Activated T-cell treated with anti-CD3 and anti-CD28 coated beads, Interleukin-2, amount 50 U/mL, for 4 hours (primary cell): ENCODE measurements around the gene SPATS2. TPM values are rescaled to one million over a fixed set of nuclear protein-coding genes. Genes with fewer than 3 reads are reported as not detected.
"Not testable (repeated sequence)": the region's sequence is repeated elsewhere in the genome, so short reads cannot be mapped to it uniquely, and the experiment has no call there.

Experiments
- ATAC-seq, 2 donors: fragments of 200-7000 bp; cut with Tn5 transposase; one replicate each; pipeline ENCODE4 v1.10.0; 2021
- DNase-seq: peaks from one replicate; pipeline ENCODE4 v3.0.0-alpha.2; 2020
- H3K27me3 Mint-ChIP-seq: one replicate; pipeline ENCODE4 v1.8.0; 2021; ENCODE audit warnings: low read depth, mixed read lengths
- H3K36me3 Mint-ChIP-seq: one replicate; pipeline ENCODE4 v1.8.0; 2022; ENCODE audit warnings: mixed read lengths; ENCODE audit not compliant: insufficient read depth
- H3K4me1 Mint-ChIP-seq: one replicate; pipeline ENCODE4 v1.8.0; 2021; ENCODE audit warnings: low read depth, mixed read lengths
- H3K4me3 Mint-ChIP-seq: one replicate; pipeline ENCODE4 v1.8.0; 2021; ENCODE audit warnings: mild to moderate bottlenecking, moderate library complexity, mixed read lengths
- H3K9me3 Mint-ChIP-seq: one replicate; pipeline ENCODE4 v1.8.0; 2021; ENCODE audit warnings: mixed read lengths
- total RNA-seq, 3 donors: library from RNA; stranded (reverse); gene quantifications; one replicate each; pipeline ENCODE4 v1.2.1, GENCODE V29; 2021

SPATS2 gene
- total RNA-seq, 3 donors from 2014 or later = 6.9 to 7.2 (median 7.0) TPM

GRCh38 chr12:49505672-49506071 is 138.4 kb downstream of the SPATS2 start:
- no peaks in the 10 kb centered on the region for H3K27me3 Mint-ChIP-seq
- no peaks in the 10 kb centered on the region for H3K9me3 Mint-ChIP-seq
- DNase-seq (no peak), ATAC-seq (no peak)
- peaks cover 6% of the 10 kb centered on the region for H3K4me1 Mint-ChIP-seq
- peaks cover 3% of the 10 kb centered on the region for H3K36me3 Mint-ChIP-seq
- H3K4me3 Mint-ChIP-seq = no peak overlapping the region

GRCh38 chr12:49507139-49507538 is 139.9 kb downstream of the SPATS2 start:
- Mint-ChIP-seq H3K27me3 (no peaks in the 10 kb centered on the region), H3K4me3 (no peak overlapping the region), H3K36me3 (peaks cover 3% of the 10 kb centered on the region), H3K9me3 (no peaks in the 10 kb centered on the region), H3K4me1 (peaks cover 3% of the 10 kb centered on the region)
- no peak for ATAC-seq
- no peak for DNase-seq

- not testable (repeated sequence) for H3K4me3 Mint-ChIP-seq, H3K4me1 Mint-ChIP-seq, ATAC-seq, H3K36me3 Mint-ChIP-seq, H3K27me3 Mint-ChIP-seq, DNase-seq, H3K9me3 Mint-ChIP-seq
Measured at GRCh38 chr12:49509681-49510080, 142.4 kb downstream of the SPATS2 start.

- H3K4me3 Mint-ChIP-seq = no peak overlapping the region
- H3K4me1 Mint-ChIP-seq = no peaks in the 10 kb centered on the region
- no peak for ATAC-seq
- no peaks in the 10 kb centered on the region for H3K36me3 Mint-ChIP-seq
- DNase-seq = no peak
- no peaks in the 10 kb centered on the region for H3K9me3 Mint-ChIP-seq
- no peaks in the 10 kb centered on the region for H3K27me3 Mint-ChIP-seq
Measured at GRCh38 chr12:49511410-49511809, 144.1 kb downstream of the SPATS2 start.

- no peak for DNase-seq
- Mint-ChIP-seq H3K36me3 (no peaks in the 10 kb centered on the region), H3K9me3 (no peaks in the 10 kb centered on the region), H3K4me3 (no peak overlapping the region), H3K4me1 (no peaks in the 10 kb centered on the region), H3K27me3 (no peaks in the 10 kb centered on the region)
- ATAC-seq = no peak
Measured at GRCh38 chr12:49512546-49512945, 145.3 kb downstream of the SPATS2 start.

GRCh38 chr12:49515266-49515665 is 148.0 kb downstream of the SPATS2 start:
- no peak for DNase-seq
- Mint-ChIP-seq H3K4me1 (peaks cover 3% of the 10 kb centered on the region), H3K36me3 (peaks cover 3% of the 10 kb centered on the region), H3K4me3 (no peak overlapping the region), H3K9me3 (no peaks in the 10 kb centered on the region), H3K27me3 (no peaks in the 10 kb centered on the region)
- ATAC-seq = no peak

- no peak for DNase-seq
- H3K27me3 Mint-ChIP-seq = no peaks in the 10 kb centered on the region
- no peaks in the 10 kb centered on the region for H3K9me3 Mint-ChIP-seq
- no peak for ATAC-seq
- H3K4me3 Mint-ChIP-seq = no peak overlapping the region
- peaks cover 6% of the 10 kb centered on the region for H3K36me3 Mint-ChIP-seq
- H3K4me1 Mint-ChIP-seq = peaks cover 3% of the 10 kb centered on the region
Measured at GRCh38 chr12:49518914-49519573, 151.8 kb downstream of the SPATS2 start.

- DNase-seq = no peak
- H3K4me3 Mint-ChIP-seq = no peak overlapping the region
- H3K9me3 Mint-ChIP-seq = no peaks in the 10 kb centered on the region
- H3K27me3 Mint-ChIP-seq = no peaks in the 10 kb centered on the region
- ATAC-seq = no peak
- H3K36me3 Mint-ChIP-seq = peaks cover 6% of the 10 kb centered on the region
- peaks cover 3% of the 10 kb centered on the region for H3K4me1 Mint-ChIP-seq
Measured at GRCh38 chr12:49519574-49519936, 152.3 kb downstream of the SPATS2 start.

- ATAC-seq = no peak
- H3K4me3 Mint-ChIP-seq = no peak overlapping the region
Measured at GRCh38 chr12:49521389-49521788, 154.1 kb downstream of the SPATS2 start.

GRCh38 chr12:49524660-49525324 is 157.5 kb downstream of the SPATS2 start:
- no peaks in the 10 kb centered on the region for H3K27me3 Mint-ChIP-seq

More at GRCh38 chr12:49521389-49521788, 154.1 kb downstream of the SPATS2 start:
- Mint-ChIP-seq H3K36me3 (peaks cover 16% of the 10 kb centered on the region), H3K9me3 (no peaks in the 10 kb centered on the region), H3K27me3 (no peaks in the 10 kb centered on the region), H3K4me1 (peaks cover 3% of the 10 kb centered on the region)
- no peak for DNase-seq

GRCh38 chr12:49525942-49526341 is 158.7 kb downstream of the SPATS2 start:
- Mint-ChIP-seq H3K9me3 (no peaks in the 10 kb centered on the region), H3K36me3 (peaks cover 13% of the 10 kb centered on the region), H3K4me1 (no peaks in the 10 kb centered on the region), H3K27me3 (no peaks in the 10 kb centered on the region), H3K4me3 (no peak overlapping the region)
- DNase-seq (no peak), ATAC-seq (no peak)

More at GRCh38 chr12:49524660-49525324, 157.5 kb downstream of the SPATS2 start:
- Mint-ChIP-seq H3K36me3 (peaks cover 15% of the 10 kb centered on the region), H3K4me3 (no peak overlapping the region), H3K9me3 (no peaks in the 10 kb centered on the region), H3K4me1 (no peaks in the 10 kb centered on the region)
- DNase-seq (no peak), ATAC-seq (no peak)

GRCh38 chr12:49527361-49528130 is 160.3 kb downstream of the SPATS2 start:
- Mint-ChIP-seq H3K4me1 (no peaks in the 10 kb centered on the region), H3K9me3 (no peaks in the 10 kb centered on the region), H3K4me3 (no peak overlapping the region), H3K36me3 (peaks cover 12% of the 10 kb centered on the region), H3K27me3 (no peaks in the 10 kb centered on the region)
- ATAC-seq (no peak), DNase-seq (no peak)

GRCh38 chr12:49529414-49529813 is 162.2 kb downstream of the SPATS2 start:
- no peaks in the 10 kb centered on the region for H3K27me3 Mint-ChIP-seq
- H3K4me1 Mint-ChIP-seq = no peaks in the 10 kb centered on the region
- peaks cover 12% of the 10 kb centered on the region for H3K36me3 Mint-ChIP-seq
- DNase-seq (no peak), ATAC-seq (no peak)
- H3K9me3 Mint-ChIP-seq = no peaks in the 10 kb centered on the region
- no peak overlapping the region for H3K4me3 Mint-ChIP-seq

GRCh38 chr12:49531745-49532144 is 164.5 kb downstream of the SPATS2 start:
- Mint-ChIP-seq H3K9me3 (no peaks in the 10 kb centered on the region), H3K4me1 (no peaks in the 10 kb centered on the region), H3K4me3 (no peak overlapping the region), H3K36me3 (no peaks in the 10 kb centered on the region), H3K27me3 (no peaks in the 10 kb centered on the region)
- ATAC-seq (no peak), DNase-seq (no peak)

- no peak overlapping the region for H3K4me3 Mint-ChIP-seq
- H3K27me3 Mint-ChIP-seq = peaks cover 3% of the 10 kb centered on the region
- no peak for DNase-seq
- H3K9me3 Mint-ChIP-seq = no peaks in the 10 kb centered on the region
- H3K36me3 Mint-ChIP-seq = no peaks in the 10 kb centered on the region
- ATAC-seq = no peak
- H3K4me1 Mint-ChIP-seq = peaks cover 4% of the 10 kb centered on the region
Measured at GRCh38 chr12:49533331-49533730, 166.1 kb downstream of the SPATS2 start.
